Measurements from ENCODE around the gene COL8A1. TPM values are rescaled to one million over a fixed set of nuclear protein-coding genes. Genes with fewer than 3 reads are reported as not detected.

Gene COL8A1
- total and polyA plus RNA-seq, 8 donors, result 0.96 to 283 (median 2.6) TPM

DNA sequence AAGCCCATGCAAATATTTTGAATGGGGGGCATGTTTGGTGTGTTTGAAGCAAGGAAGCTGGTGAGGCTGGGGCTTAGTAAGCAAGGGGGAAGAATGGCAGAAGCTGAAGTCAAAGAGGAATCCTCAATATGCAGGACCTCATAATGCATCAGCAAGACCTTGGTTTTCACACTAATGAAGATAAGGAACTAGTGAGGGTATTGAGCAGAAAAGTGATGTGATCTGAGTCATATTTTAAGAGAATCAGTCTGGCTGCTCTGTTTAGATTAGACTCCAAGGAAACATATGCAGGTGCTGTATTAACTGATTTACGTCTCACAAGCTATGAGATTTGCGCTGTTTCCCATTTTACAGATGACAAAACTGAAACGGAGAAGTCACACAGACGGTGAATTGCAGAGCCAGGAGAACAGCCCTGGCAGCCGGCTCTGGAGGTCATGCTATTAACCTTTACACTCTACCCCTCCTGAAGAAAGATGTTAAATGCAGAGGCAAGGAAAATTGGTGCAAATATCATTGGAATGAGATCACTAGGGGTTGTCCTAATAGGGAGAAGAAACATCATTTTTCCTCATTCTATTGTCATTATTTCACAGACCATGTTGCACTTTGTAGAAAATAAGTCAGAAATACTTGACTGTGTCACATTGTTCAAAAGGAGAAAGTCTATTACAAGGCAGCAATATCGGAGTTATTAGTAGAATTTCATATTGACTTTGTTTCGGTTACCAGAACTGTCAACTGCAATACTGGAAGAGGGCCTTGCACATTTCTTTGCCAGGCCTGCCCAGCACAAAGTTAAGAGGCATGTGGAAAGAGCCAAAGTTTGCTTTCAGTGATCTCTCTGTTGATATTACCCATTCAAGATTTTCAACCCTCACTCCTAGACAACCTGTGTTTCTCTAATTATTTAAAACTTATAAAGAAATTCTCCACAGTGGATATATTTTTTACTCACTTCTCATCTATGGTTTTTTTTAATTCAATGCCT is 64.9 kb downstream of the COL8A1 start:
- intact Hi-C loops (cut with DNase I), result no loop called here
- H3K4me1 ChIP-seq, result peaks cover 0 to 11% of the 10 kb centered on the region in 2 donors
- no peak for DNase-seq
- peak; percentile 39 for ATAC-seq
- peak overlapping the region in 1 of 2 donors; percentile 29 for H3K27ac ChIP-seq
- peaks cover 0 to 3% of the 10 kb centered on the region in 2 donors for H3K36me3 ChIP-seq
- H3K27me3 ChIP-seq, result no peaks in the 10 kb centered on the region
- H3K9me3 ChIP-seq, result no peaks in the 10 kb centered on the region
- TF ChIP-seq, protein P1, sequence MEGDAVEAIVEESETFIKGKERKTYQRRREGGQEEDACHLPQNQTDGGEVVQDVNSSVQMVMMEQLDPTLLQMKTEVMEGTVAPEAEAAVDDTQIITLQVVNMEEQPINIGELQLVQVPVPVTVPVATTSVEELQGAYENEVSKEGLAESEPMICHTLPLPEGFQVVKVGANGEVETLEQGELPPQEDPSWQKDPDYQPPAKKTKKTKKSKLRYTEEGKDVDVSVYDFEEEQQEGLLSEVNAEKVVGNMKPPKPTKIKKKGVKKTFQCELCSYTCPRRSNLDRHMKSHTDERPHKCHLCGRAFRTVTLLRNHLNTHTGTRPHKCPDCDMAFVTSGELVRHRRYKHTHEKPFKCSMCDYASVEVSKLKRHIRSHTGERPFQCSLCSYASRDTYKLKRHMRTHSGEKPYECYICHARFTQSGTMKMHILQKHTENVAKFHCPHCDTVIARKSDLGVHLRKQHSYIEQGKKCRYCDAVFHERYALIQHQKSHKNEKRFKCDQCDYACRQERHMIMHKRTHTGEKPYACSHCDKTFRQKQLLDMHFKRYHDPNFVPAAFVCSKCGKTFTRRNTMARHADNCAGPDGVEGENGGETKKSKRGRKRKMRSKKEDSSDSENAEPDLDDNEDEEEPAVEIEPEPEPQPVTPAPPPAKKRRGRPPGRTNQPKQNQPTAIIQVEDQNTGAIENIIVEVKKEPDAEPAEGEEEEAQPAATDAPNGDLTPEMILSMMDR (IDR thresholded peaks at IDR 0.05), result no peak
- H3K4me3 ChIP-seq, result no peak overlapping the region

DNA sequence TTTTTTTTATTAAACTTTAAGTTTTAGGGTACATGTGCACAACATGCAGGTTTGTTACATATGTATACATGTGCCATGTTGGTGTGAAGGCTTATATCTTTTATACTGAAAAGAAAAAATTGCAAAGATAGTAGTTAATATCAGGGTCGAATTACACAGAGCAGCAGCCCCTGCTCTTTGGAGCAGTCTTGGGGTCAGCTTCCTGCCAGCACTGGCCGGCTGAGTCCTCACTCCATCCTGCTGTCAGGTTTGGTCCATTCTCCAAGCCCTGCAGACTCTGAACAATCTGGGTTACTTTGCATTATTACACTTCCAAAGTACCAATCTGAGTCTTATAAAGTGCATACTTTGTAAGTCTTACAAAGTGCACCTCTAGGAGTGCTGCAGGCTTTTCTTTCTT is 66.0 kb downstream of the COL8A1 start:
- intact Hi-C loops (cut with DNase I), result no loop called here
- Histone ChIP-seq H3K27ac (no peak overlapping the region), H3K36me3 (peaks cover 0 to 3% of the 10 kb centered on the region in 2 donors), H3K9me3 (no peaks in the 10 kb centered on the region), H3K4me3 (no peak overlapping the region), H3K4me1 (peaks cover 0 to 11% of the 10 kb centered on the region in 2 donors), H3K27me3 (no peaks in the 10 kb centered on the region)
- no peak for DNase-seq
- ATAC-seq, result no peak
- TF ChIP-seq, protein P1 (IDR thresholded peaks at IDR 0.05), result no peak

DNA sequence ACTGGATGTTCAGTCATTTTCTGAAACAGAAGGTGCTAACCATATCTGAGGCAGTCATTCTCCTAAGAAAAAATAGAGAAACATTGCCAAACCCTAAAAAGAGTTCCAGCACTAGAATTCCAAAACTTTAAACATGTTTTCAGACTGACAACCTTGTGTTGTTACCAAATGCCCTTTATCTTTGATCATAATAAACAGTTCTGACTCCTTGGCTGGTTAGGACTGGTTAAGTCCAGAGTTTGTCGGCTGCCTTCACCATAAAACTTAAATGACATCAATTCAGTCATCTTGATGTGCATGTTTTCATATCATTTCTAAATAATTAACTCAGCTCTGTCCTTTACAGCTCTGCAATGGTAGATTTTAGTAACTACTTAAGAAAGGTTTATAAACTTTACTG is 68.0 kb downstream of the COL8A1 start:
- Histone ChIP-seq H3K4me3 (no peak overlapping the region), H3K9me3 (no peaks in the 10 kb centered on the region), H3K27me3 (no peaks in the 10 kb centered on the region), H3K4me1 (peaks cover 0 to 8% of the 10 kb centered on the region in 2 donors), H3K36me3 (peaks cover 0 to 3% of the 10 kb centered on the region in 2 donors), H3K27ac (no peak overlapping the region)
- TF ChIP-seq, protein P1 (IDR thresholded peaks at IDR 0.05), result no peak
- ATAC-seq, result no peak
- DNase-seq, result no peak
- intact Hi-C loops (cut with DNase I), result no loop called here

DNA sequence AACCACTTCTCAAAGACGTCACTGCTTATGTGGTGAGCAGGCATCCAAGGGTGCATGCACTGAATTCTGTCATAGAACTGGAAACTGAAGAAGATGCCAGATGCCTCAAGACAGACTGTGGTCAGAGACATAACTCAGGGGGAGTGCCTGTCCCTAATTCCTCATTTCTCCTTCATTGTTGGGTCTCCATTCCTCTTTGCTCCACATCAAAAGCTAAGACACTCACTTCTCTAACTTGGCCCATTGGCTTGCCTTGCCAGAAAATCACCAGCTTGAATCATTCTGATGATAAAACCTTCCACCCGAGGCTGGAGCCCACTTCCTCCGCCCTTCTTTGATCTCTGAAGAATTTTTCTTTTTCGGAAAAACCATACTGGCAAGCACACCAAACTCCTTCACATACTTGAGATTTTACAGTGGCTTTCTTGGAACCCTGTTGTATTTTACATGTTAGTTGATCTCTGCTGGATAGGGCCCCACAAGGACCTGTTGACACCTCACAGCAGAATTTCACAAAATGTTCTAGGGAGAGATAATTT is 69.9 kb downstream of the COL8A1 start:
- Histone ChIP-seq H3K9me3 (no peaks in the 10 kb centered on the region), H3K27me3 (no peaks in the 10 kb centered on the region), H3K36me3 (peaks cover 0 to 3% of the 10 kb centered on the region in 2 donors), H3K4me3 (no peak overlapping the region), H3K4me1 (peaks cover 0 to under 1% of the 10 kb centered on the region in 2 donors), H3K27ac (peak overlapping the region in 1 of 2 donors; percentile 40)
- ATAC-seq (peak; percentile 62), DNase-seq (no peak)
- intact Hi-C loops (cut with DNase I), result no loop called here
- TF ChIP-seq, protein P1 (IDR thresholded peaks at IDR 0.05), result no peak

DNA sequence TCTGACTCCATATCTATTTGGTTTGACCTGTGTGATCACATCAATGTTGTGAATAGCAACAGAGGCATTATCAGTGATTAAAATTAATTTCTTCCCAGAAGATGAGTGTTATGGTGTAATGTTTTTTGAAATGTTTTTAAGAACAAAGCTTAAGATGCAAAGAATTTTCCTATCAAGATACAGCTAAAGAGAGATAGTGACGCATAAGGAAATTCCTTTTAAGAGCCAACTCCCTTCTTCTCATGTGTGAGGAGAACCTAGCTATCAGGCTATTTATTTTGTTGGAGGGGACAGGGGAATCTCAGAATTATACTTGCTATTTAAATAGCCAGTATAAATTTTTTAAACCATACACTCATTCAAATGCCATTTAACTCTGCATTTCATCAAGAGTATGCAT is 71.3 kb downstream of the COL8A1 start:
- H3K27ac ChIP-seq, result no peak overlapping the region
- TF ChIP-seq, protein P1 (IDR thresholded peaks at IDR 0.05), result no peak
- H3K36me3 ChIP-seq, result peaks cover 0 to 3% of the 10 kb centered on the region in 2 donors
- H3K27me3 ChIP-seq, result no peaks in the 10 kb centered on the region
- no peak for DNase-seq
- H3K4me1 ChIP-seq, result no peaks in the 10 kb centered on the region
- no peaks in the 10 kb centered on the region for H3K9me3 ChIP-seq
- ATAC-seq, result no peak
- intact Hi-C loops (cut with DNase I), result no loop called here
- H3K4me3 ChIP-seq, result no peak overlapping the region
